NCI-H1694 (cell line): ENCODE measurements around the gene MLEC.

ENCODE experiments used
- DNase-seq: peaks from one replicate; lab custom pipeline; 2025; lab: John Stamatoyannopoulos, UW

Gene MLEC

DNA sequence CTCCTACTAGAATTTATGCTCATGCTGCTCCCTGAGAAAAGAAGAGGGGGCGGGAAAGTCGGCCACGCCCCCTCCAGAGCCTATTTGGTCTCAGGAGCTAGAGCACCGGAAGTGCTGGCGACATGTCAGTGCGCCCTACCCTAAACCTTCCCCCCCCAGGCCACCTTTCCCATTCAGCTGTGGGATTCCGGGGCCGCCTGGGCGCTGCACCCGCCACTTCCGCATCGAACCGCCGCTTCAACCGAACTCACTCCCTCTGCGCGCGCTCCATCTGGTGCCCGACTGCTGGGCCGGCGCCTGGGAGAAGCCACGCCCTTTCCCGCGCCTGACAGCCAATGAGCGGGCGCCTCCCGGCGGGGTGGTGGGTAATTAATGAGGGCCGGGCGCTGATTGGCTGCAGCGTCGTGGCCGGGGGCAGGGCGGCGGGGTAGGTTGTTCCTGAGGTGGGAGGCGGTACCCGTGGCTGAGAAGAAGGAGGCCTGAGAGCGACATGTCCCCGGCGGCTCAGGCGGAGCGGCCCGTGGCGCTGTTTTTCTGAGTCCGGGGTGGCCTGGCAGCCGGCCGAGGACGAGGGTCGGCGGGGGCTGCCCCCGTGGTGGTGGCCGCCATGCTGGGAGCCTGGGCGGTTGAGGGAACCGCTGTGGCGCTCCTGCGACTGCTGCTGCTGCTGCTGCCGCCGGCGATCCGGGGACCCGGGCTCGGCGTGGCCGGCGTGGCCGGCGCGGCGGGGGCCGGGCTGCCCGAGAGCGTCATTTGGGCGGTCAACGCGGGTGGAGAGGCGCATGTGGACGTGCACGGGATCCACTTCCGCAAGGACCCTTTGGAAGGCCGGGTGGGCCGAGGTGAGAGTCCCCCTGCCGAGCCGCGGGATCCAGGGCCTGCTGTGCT lies at the start of gene MLEC:
Gene MLEC (plus strand): TSS at position 460 of the 888 bp plus-strand sequence. CDS start 148 bp downstream, at position 608.
- peak; percentile 97 for DNase-seq

GRCh38 chr12:120639771-120640721 lies 46.9 kb upstream of the MLEC start, which contains the start of gene CABP1:
Gene CABP1, plus strand, starts transcription at chr12:120640626. Its CDS starts 60 bp downstream, at chr12:120640686.
- peak; percentile 18 for DNase-seq

- no peak for DNase-seq
Observed at GRCh38 chr12:120640861-120641833, 45.8 kb upstream of the MLEC start.

GRCh38 chr12:120642121-120642520 lies 44.8 kb upstream of the MLEC start:
- DNase-seq, result no peak

- DNase-seq, result no peak
Observed at GRCh38 chr12:120642826-120643225, 44.1 kb upstream of the MLEC start.

DNA sequence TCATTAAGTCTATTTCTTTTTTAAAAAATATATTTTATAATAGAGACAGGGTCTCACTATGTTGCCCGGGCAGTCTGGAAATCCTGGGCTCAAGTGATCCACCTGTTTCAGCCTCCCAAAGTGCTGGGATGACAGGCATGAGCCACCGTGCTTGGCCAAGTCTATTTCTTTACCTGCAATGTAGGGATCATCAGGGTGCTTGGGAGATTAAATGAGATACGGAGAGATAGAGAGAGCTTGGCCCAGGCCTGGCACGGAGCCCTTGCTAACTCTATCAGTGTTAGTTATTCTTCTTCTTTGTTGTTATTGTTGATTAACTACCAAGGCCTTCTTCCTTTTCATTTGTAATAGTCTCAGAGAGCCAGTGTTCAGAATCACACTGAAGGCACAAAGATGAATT lies 43.4 kb upstream of the MLEC start:
- DNase-seq, result no peak

DNA sequence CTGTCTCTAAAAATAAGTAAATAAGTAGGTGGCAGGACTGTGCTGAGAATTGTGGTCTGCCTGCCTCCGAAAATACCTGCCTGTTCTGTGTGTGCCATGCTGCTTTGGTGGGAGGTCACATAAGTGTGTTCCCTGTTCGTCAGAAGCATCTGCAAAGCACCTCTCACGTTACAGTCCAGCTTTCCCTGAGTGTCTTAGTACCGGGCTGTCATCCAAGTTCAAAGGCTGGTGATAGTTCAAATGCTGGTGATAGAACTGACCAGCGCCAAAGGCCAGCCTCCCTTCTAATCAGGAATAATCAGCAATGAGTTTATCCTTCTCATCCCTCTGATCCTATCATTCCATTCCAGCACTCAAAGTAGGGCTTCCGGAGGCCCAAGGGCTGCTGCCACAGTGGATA lies 40.9 kb upstream of the MLEC start:
- DNase-seq, result no peak

DNA sequence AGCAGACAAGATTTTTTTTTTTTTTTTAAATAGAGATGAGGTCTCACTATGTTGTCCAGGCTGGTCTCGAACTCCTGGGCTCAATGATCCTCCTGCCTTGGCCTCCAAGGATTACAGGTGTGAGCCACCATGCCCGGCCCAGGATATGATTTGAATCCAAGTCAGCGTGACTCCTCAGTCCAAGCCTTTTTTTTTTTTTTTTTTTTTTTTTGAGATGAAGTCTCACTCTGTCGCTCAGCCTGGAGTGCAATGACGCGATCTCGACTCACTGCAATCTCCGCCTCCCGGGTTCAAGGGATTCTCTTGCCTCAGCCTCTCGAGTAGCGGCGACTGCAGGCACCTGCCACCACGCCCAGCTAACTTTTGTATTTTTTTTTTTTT lies 39.6 kb upstream of the MLEC start:
- no peak for DNase-seq

- no peak for DNase-seq
Observed at GRCh38 chr12:120649442-120650232, 37.3 kb upstream of the MLEC start.

- DNase-seq, result no peak
Observed at GRCh38 chr12:120650233-120650690, 36.7 kb upstream of the MLEC start.

- no peak for DNase-seq
Observed at GRCh38 chr12:120651821-120652220, 35.1 kb upstream of the MLEC start.

DNA sequence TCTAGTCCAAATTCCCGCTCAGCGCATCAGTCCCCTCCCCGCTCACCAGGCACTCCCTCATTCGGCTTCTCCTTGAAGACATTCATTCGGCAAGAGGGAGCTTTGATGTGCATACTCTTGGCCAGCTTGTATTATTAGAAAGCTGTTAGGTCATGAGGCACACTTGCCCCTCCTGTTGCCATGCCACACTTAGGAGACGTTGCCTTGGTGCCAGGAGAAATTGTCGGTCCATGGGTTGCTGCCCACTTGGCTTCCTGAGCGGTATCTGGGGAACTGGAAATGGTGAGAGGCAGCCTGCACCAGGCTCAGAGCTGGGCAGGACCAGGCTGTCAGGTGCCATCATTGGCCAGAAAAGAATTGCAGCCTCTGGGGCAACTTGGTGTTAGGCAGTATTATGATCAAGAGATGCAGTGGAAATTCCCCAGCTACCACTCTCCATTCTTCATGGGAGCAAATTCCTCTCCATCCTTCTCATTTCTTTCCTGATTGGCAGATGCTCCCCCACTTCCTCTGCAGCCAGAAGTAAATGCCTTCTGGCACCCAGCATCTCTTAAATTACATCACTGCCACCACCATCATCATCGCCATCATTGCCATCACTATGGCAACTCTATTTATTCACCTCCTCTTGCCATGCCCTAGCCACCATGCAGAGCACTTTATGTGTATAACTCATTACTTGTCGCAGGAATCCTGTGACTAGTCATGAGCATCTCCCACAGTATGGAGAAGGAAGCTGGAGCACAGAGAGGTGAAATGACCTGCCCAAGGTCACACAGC lies 34.1 kb upstream of the MLEC start:
- DNase-seq, result no peak

GRCh38 chr12:120653611-120654010 lies 33.3 kb upstream of the MLEC start:
- DNase-seq, result no peak

DNA sequence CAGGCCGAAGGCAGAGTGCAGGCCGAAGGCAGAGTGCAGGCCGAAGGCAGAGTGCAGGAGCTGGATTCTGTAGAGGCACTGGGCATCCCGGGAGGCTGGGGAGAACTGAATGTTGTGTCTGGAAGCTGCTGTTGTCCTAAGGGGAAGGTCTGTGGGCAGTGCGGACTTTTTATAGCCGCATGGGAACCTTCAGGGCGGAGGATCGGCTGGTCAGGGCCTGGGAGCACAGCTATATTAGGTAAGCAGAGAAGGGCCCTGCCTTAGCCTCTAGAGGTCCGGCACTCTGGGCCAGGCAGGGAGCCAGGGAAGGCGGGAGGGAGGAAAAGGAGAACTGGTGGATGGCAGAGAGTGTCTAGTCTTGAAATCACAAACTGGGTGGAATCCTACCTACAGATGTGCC lies 32.3 kb upstream of the MLEC start:
- DNase-seq, result no peak

DNA sequence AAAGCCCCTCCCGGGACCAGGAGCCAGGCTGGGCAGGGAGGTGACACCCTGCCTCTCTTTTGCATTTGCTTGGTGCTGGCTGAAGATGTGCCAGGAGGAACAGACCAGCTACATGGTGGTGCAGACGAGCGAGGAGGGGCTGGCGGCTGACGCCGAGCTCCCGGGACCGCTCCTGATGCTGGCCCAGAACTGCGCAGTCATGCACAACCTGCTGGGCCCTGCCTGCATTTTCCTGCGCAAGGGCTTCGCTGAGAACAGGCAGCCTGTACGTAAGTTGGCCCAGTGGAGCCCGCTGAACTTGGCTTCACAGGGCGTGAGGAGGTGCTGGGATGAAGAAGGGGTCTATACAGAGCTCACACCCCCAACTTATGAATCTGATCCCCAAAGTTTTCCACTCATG lies 30.9 kb upstream of the MLEC start:
- no peak for DNase-seq

DNA sequence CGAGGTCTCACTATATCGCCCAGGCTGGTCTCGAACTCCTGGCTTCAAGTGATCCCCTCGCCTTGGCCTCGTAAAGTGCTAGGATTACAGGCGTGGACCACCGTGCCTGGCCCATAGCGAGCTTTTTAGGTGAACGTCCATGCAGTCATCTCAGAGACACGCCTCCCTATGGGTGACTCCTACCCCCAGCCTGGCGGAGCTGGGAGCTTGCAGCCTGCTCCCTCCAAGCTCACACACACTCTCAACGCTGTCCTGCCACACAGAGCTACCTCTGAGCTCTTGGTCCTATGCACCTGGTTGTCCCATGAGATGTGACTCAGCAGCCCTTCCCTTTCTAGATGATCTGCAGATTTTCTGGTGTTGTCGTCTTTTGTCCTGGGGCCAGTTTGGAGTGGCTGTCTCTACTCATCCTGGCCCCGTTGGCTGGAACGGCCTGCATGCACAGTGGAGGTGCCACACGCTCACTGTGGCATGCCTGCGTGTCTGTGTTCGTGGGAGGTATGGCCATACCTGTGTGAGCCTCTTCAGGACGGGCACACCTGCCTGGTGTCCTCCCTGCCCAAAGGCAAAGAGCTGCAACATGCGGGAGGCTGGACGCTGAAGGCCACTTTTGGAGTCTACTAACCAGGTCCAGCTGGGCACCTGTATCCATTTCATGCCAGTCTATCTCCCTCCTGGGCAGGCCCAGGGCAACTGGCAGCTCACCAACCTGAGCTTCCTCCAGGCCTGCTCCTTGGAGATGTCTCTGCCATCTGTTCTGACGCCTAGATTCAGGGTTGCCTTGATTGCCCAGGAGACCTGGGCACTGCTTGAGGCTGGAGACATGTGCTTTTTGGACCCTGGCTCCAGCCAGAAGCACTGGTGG lies 28.4 kb upstream of the MLEC start:
- no peak for DNase-seq

DNA sequence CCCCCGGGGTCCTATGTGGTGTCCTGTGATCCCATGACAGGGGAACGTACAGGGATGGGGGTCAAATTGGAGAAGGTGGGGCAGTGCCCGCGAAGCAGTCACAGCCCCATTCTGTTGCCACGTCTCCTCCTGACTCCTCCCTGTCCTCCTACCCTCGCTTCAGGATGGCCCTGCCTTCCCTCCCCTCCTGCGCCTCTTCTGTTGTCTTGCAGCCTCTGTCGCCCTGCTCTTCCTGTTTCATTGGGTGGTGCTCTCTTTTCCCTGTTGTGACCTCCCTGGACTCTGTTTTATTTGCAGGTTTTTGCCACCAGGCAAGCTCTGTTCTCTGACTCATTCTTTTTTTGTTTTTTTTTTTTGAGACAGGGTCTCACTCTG lies 27.8 kb upstream of the MLEC start:
- no peak for DNase-seq

DNA sequence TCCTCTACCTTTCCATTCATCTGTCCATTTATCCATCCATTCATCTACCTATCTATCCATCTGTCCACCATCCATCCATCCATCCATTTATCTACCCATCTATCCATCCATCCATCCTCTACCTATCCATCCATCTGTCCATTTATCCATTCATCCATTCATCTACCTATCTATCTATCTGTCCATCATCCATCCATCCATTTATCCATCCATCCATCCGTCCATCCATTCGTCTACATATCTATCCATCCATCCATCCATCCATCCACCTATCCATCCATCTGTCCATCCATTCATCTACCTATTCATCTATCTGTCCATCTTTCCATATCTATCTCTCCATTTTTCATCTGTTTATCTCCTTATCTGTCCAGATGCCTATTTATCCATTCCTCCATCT lies 25.5 kb upstream of the MLEC start:
- DNase-seq, result no peak

- DNase-seq, result no peak
Observed at GRCh38 chr12:120662879-120663278, 24.1 kb upstream of the MLEC start.
